H1 (cell line): ENCODE data around the gene TMEM243. TPM values are rescaled to one million over a fixed set of nuclear protein-coding genes. Genes with fewer than 3 reads are reported as not detected.
A peak's percentile ranks its signal among the peaks of the same experiment; 100 is the strongest.

Experiments used
- CTCF ChIA-PET: fragments of 300-600 bp; sonication (Branson Sonifier 250); formaldehyde crosslinking; loops from one replicate; lab custom pipeline; 2021; ENCODE audit not compliant: partially characterized antibody; lab: Charles Lee
- POLR2A ChIA-PET: fragments of 300-600 bp; sonication (Branson Sonifier 250); formaldehyde crosslinking; loops from one replicate; lab custom pipeline; 2021; ENCODE audit warnings: inconsistent platforms; ENCODE audit not compliant: partially characterized antibody; lab: Charles Lee
- DNase-seq, 2 experiments: peaks; one replicate each; pipeline versions ENCODE4 v3.0.0 to v3.0.0-alpha.2; 2010 to 2022; ENCODE audit warnings: low spot score in 2 of 2, low read depth in 1 of 2, mixed read lengths in 1 of 2
- FAIRE-seq: peaks from 2 replicates; lab custom pipeline; 2011; peaks lifted over from hg19 to GRCh38; lab: Jason Lieb, UNC
- H2AFZ ChIP-seq: 2 replicates; pipeline ENCODE4 v1.8.1; 2012; ENCODE audit warnings: low read length, inconsistent platforms
- H2AK5ac ChIP-seq: 2 replicates; pipeline ENCODE4 v1.6.1; 2013; ENCODE audit warnings: low read depth, low read length
- H2BK120ac ChIP-seq: replicated peaks from 2 replicates; pipeline ENCODE3; 2013; ENCODE audit warnings: low read depth, low read length, inconsistent platforms
- H2BK12ac ChIP-seq: 2 replicates; pipeline ENCODE4 v1.6.1; 2013; ENCODE audit warnings: low read depth, low read length
- H2BK15ac ChIP-seq: 2 replicates; pipeline ENCODE4 v1.6.1; 2013; ENCODE audit warnings: low read length
- H2BK20ac ChIP-seq: 2 replicates; pipeline ENCODE4 v1.6.1; 2013; ENCODE audit warnings: low read length
- H2BK5ac ChIP-seq: 2 replicates; pipeline ENCODE4 v1.6.1; 2013; ENCODE audit warnings: low read depth, low read length
- H3K14ac ChIP-seq: 2 replicates; pipeline ENCODE4 v1.6.1; 2013; ENCODE audit warnings: inconsistent platforms; ENCODE audit not compliant: insufficient read length
- H3K18ac ChIP-seq: 2 replicates; pipeline ENCODE4 v1.6.1; 2013; ENCODE audit warnings: low read length; ENCODE audit errors: extremely low read depth
- H3K23ac ChIP-seq: 2 replicates; pipeline ENCODE4 v1.6.1; 2013; ENCODE audit warnings: inconsistent platforms; ENCODE audit not compliant: insufficient read length
- H3K23me2 ChIP-seq: 2 replicates; pipeline ENCODE4 v1.6.1; 2013; ENCODE audit warnings: low read depth, low read length
- H3K27ac ChIP-seq: 2 replicates; pipeline ENCODE4 v1.6.1; 2011; ENCODE audit warnings: low read depth, low read length, inconsistent platforms
- H3K27me3 ChIP-seq, 4 experiments: replicated peaks in 1 of 4; 1 replicate in 1 of 4; 2 replicates in 3 of 4; pipeline versions ENCODE4 v1.6.1 to v1.8.1; 2011 to 2013; ENCODE audit warnings: low read length in 3 of 4, mild to moderate bottlenecking in 3 of 4, inconsistent platforms in 2 of 4, mixed read lengths in 2 of 4, moderate library complexity in 1 of 4; ENCODE audit not compliant: control insufficient read depth in 3 of 4, insufficient read depth in 3 of 4; ENCODE audit errors: extremely low read depth in 1 of 4
- H3K36me3 ChIP-seq, 4 experiments: 2 replicates each; pipeline versions ENCODE4 v1.6.1 to v1.8.1; 2011 to 2013; ENCODE audit warnings: mild to moderate bottlenecking in 4 of 4, low read length in 3 of 4, moderate library complexity in 2 of 4, control low read depth in 1 of 4, inconsistent platforms in 1 of 4; ENCODE audit not compliant: insufficient read depth in 4 of 4, control insufficient read depth in 2 of 4
- H3K4ac ChIP-seq: replicated peaks from 2 replicates; pipeline ENCODE3; 2013; ENCODE audit warnings: low read length, low read depth, mixed read lengths, inconsistent platforms; ENCODE audit not compliant: insufficient read length
- H3K4me1 ChIP-seq, 4 experiments: replicated peaks in 1 of 4; 1 replicate in 1 of 4; 2 replicates in 3 of 4; pipeline versions ENCODE4 v1.6.1 to v1.8.1; 2011 to 2013; ENCODE audit warnings: low read length in 3 of 4, inconsistent platforms in 2 of 4, mixed read lengths in 1 of 4; ENCODE audit not compliant: insufficient read depth in 4 of 4, control insufficient read depth in 3 of 4
- H3K4me2 ChIP-seq, 2 experiments: 2 replicates each; pipeline versions ENCODE4 v1.6.1 to v1.8.1; 2011 to 2013; ENCODE audit warnings: low read depth in 2 of 2, low read length in 2 of 2, control low read depth in 1 of 2, inconsistent platforms in 1 of 2, mild to moderate bottlenecking in 1 of 2; ENCODE audit not compliant: insufficient read depth in 1 of 2
- H3K4me3 ChIP-seq, 4 experiments: fragments of 200-600, 300-600 bp in 1 of 4; sonication (generic), shearing (Covaris generic), sonication (Bioruptor Twin) in 1 of 4; 2 replicates each; pipeline versions ENCODE4 v1.5.1 to v1.8.1; 2011 to 2016; ENCODE audit warnings: low read length in 4 of 4, low read depth in 3 of 4, control low read depth in 2 of 4, inconsistent platforms in 2 of 4, mild to moderate bottlenecking in 2 of 4, mixed read lengths in 1 of 4, moderate library complexity in 1 of 4; ENCODE audit not compliant: insufficient read depth in 2 of 4; ENCODE audit errors: extremely low read depth in 1 of 4
- H3K56ac ChIP-seq: replicated peaks from 2 replicates; pipeline ENCODE3; 2013; ENCODE audit warnings: low read depth, mild to moderate bottlenecking, mixed read lengths, low read length, inconsistent platforms; ENCODE audit not compliant: insufficient read length
- H3K79me1 ChIP-seq: 2 replicates; pipeline ENCODE4 v1.6.1; 2013; ENCODE audit warnings: low read depth, low read length, control low read depth
- H3K79me2 ChIP-seq, 2 experiments: 2 replicates each; pipeline versions ENCODE4 v1.6.1 to v1.8.1; 2012 to 2013; ENCODE audit warnings: low read length in 2 of 2, mild to moderate bottlenecking in 2 of 2, inconsistent platforms in 1 of 2; ENCODE audit not compliant: insufficient read depth in 2 of 2, control insufficient read depth in 1 of 2
- H3K9ac ChIP-seq, 4 experiments: replicated peaks in 1 of 4; 1 replicate in 1 of 4; 2 replicates in 3 of 4; pipeline versions ENCODE4 v1.6.1 to v1.8.1; 2011 to 2013; ENCODE audit warnings: low read depth in 3 of 4, low read length in 3 of 4, control low read depth in 2 of 4, mild to moderate bottlenecking in 2 of 4, moderate library complexity in 2 of 4, inconsistent platforms in 1 of 4; ENCODE audit errors: extremely low read depth in 1 of 4
- H3K9me3 ChIP-seq, 2 experiments: 2 replicates each; pipeline versions ENCODE4 v1.6.1 to v1.8.1; 2012 to 2013; ENCODE audit warnings: mild to moderate bottlenecking in 2 of 2, moderate library complexity in 2 of 2, control low read depth in 1 of 2, inconsistent platforms in 1 of 2, low read depth in 1 of 2, low read length in 1 of 2, mixed read lengths in 1 of 2; ENCODE audit not compliant: insufficient read depth in 2 of 2
- H4K20me1 ChIP-seq, 2 experiments: replicated peaks in 1 of 2; 2 replicates each; pipeline versions ENCODE3 to v1.8.1; 2011 to 2013; ENCODE audit warnings: inconsistent platforms in 2 of 2, low read length in 2 of 2, mild to moderate bottlenecking in 1 of 2; ENCODE audit not compliant: insufficient read depth in 2 of 2, control insufficient read depth in 1 of 2
- H4K5ac ChIP-seq: 2 replicates; pipeline ENCODE4 v1.6.1; 2013; ENCODE audit warnings: low read length, low read depth, mixed read lengths, inconsistent platforms; ENCODE audit not compliant: insufficient read length
- H4K8ac ChIP-seq: 2 replicates; pipeline ENCODE4 v1.8.0; 2013; ENCODE audit warnings: mild to moderate bottlenecking, moderate library complexity, low read length, inconsistent platforms; ENCODE audit not compliant: insufficient read depth; ENCODE audit errors: extremely low read depth
- H4K91ac ChIP-seq: replicated peaks from 2 replicates; pipeline ENCODE3; 2013; ENCODE audit warnings: low read length, mixed read lengths, inconsistent platforms; ENCODE audit not compliant: insufficient read length
- GTF2F1 ChIP-seq: IDR thresholded peaks from 2 replicates; pipeline ENCODE4 v1.6.1; 2012; ENCODE audit warnings: low read depth, low read length, improper control_type of control experiment, borderline replicate concordance
- RAD21 ChIP-seq, 2 experiments: IDR thresholded peaks in 1 of 2; conservative IDR thresholded peaks in 1 of 2; 2 replicates each; pipeline ENCODE4 v1.6.1; 2011; ENCODE audit warnings: low read depth in 2 of 2, low read length in 2 of 2, improper control_type of control experiment in 1 of 2, inconsistent platforms in 1 of 2, mild to moderate bottlenecking in 1 of 2, moderate library complexity in 1 of 2
- RNF2 ChIP-seq: fragments of 200-900, 300-1000 bp; sonication (generic); IDR thresholded peaks from 2 replicates; pipeline ENCODE4 v1.7.1; 2016; ENCODE audit warnings: borderline replicate concordance, low read depth, mild to moderate bottlenecking, antibody characterized with exemption, low read length; ENCODE audit not compliant: poor library complexity, severe bottlenecking; ENCODE audit errors: missing control alignments
- RXRA ChIP-seq: IDR thresholded peaks from 2 replicates; pipeline ENCODE4 v1.6.1; 2011; ENCODE audit warnings: low read depth, mild to moderate bottlenecking, low read length, moderate library complexity; ENCODE audit not compliant: insufficient read depth
- ZNF274 ChIP-seq: IDR thresholded peaks from 2 replicates; pipeline ENCODE4 v1.7.0; 2012; ENCODE audit warnings: low read length, borderline replicate concordance; ENCODE audit errors: extremely low read depth
- WGBS, 2 experiments: shearing (Covaris generic) in 1 of 2; methylation state at CpG; one replicate each; pipeline versions ENCODE4 v1.1.6 to v1.1.7; 2013 to 2015; ENCODE audit warnings: low lambda C conversion rate in 2 of 2, mixed read lengths in 2 of 2, inconsistent platforms in 1 of 2, low coverage in 1 of 2, missing lambda C conversion rate in 1 of 2; ENCODE audit not compliant: insufficient replicate concordance in 2 of 2, insufficient coverage in 1 of 2, insufficient read length in 1 of 2; ENCODE audit errors: extremely low coverage in 1 of 2, missing lambda C conversion rate in 1 of 2; 5-methylcytosine and 5-hydroxymethylcytosine counted together
- polyA plus RNA-seq, 7 experiments: library from polyadenylated mRNA; depleted of rRNA in 3 of 7; stranded (reverse) in 5 of 7; unstranded in 2 of 7; fragments of >200 nt in 5 of 7; fragments of 200-250 nt in 2 of 7; gene quantifications; 1 replicate in 5 of 7; 2 replicates in 1 of 7; 4 replicates in 1 of 7; pipeline versions ENCODE4 v1.2.1 to v1.2.3, GENCODE V29; 2011 to 2013; ENCODE audit warnings: missing spikeins in 2 of 7, mixed read lengths in 2 of 7
- total RNA-seq: library from RNA; stranded (reverse); fragmentation: NEBNext Ultra II Directional; extraction: Animal tissue kit (Norgen Biotek cat#: 25700); gene quantifications from 2 replicates; pipeline ENCODE4 v1.2.1, GENCODE V29; 2021
- TF ChIP-seq, protein P1 (sequence below), 3 experiments: IDR thresholded peaks; 1 replicate in 2 of 3; 2 replicates in 1 of 3; pipeline versions ENCODE4 v1.5.1 to v1.6.1; 2011; ENCODE audit warnings: low read length in 3 of 3, mild to moderate bottlenecking in 3 of 3, inconsistent platforms in 2 of 3, low read depth in 1 of 3, moderate library complexity in 1 of 3; ENCODE audit not compliant: insufficient read depth in 1 of 3; ENCODE audit errors: control extremely low read depth in 1 of 3

TMEM243 gene
- total and polyA plus RNA-seq, 2 of the 8 experiments (the other 6 are each of a cell fraction or from before 2014, with no cell fraction given): 23.7 to 27.6 TPM

GRCh38 chr7:87154569-87154968 is 65.0 kb downstream of the TMEM243 start:
- 57 to 100% methylated on average over 1 to 3 of the region's 3 CpGs for WGBS, 2 experiments
- Histone ChIP-seq H4K91ac (no peak overlapping the region), H3K79me2 (peaks cover 33 to 72% of the 10 kb centered on the region in 2 experiments; a peak in 3 of 4 replicates), H2BK12ac (no peak overlapping the region), H3K4me3 (peak overlapping the region; percentile 30 to 99 (median 78); a peak in 7 of 8 replicates), H3K4me2 (peak overlapping the region; percentile 73 to 78), H4K8ac (no peak overlapping the region), H3K14ac (no peak overlapping the region), H3K56ac (no peak overlapping the region), H4K20me1 (peaks cover 0 to 4% of the 10 kb centered on the region in 2 experiments), H2BK5ac (no peak overlapping the region), H3K9me3 (no peaks in the 10 kb centered on the region), H2BK20ac (no peak overlapping the region), H2AFZ (no peak overlapping the region), H3K18ac (no peak overlapping the region), H3K27ac (no peak overlapping the region), H3K23ac (no peak overlapping the region), H3K4me1 (peaks cover 0 to 3% (median 0%) of the 10 kb centered on the region in 4 experiments; a peak in 2 of 7 replicates), H4K5ac (no peak overlapping the region), H2AK5ac (no peak overlapping the region), H3K27me3 (no peaks in the 10 kb centered on the region), H3K79me1 (no peaks in the 10 kb centered on the region), H2BK15ac (no peak overlapping the region), H3K23me2 (0 out of 2 replicates have a peak, but pooled peaks cover 2% of the 10 kb centered on the region), H3K4ac (no peak overlapping the region), H3K36me3 (peaks cover 0 to 22% (median 0%) of the 10 kb centered on the region in 4 experiments; a peak in 1 of 8 replicates), H2BK120ac (no peak overlapping the region), H3K9ac (no peak overlapping the region; a peak in 1 of 7 replicates)
- no peak for FAIRE-seq
- no peak for DNase-seq
- TF ChIP-seq RAD21 (IDR thresholded peaks at IDR 0.05 in 1 of 2, conservative IDR thresholded peaks at IDR 0.05 in 1 of 2; ENCODE audit: low read depth in 2 of 2, low read length in 2 of 2) (no peak), ZNF274 (no peak), RXRA (no peak), GTF2F1 (no peak), RNF2 (no peak)
- TF ChIP-seq, protein P1, sequence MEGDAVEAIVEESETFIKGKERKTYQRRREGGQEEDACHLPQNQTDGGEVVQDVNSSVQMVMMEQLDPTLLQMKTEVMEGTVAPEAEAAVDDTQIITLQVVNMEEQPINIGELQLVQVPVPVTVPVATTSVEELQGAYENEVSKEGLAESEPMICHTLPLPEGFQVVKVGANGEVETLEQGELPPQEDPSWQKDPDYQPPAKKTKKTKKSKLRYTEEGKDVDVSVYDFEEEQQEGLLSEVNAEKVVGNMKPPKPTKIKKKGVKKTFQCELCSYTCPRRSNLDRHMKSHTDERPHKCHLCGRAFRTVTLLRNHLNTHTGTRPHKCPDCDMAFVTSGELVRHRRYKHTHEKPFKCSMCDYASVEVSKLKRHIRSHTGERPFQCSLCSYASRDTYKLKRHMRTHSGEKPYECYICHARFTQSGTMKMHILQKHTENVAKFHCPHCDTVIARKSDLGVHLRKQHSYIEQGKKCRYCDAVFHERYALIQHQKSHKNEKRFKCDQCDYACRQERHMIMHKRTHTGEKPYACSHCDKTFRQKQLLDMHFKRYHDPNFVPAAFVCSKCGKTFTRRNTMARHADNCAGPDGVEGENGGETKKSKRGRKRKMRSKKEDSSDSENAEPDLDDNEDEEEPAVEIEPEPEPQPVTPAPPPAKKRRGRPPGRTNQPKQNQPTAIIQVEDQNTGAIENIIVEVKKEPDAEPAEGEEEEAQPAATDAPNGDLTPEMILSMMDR (IDR thresholded peaks at IDR 0.05; ENCODE audit: control extremely low read depth in 1 of 3, insufficient read depth in 1 of 3, low read depth in 1 of 3, low read length in 3 of 3): no peak
- CTCF ChIA-PET: interaction anchor here (1.0 to 2.0 kb wide), 4 partner anchors 17 to 249 kb away, joined by 3 to 4 read pairs (median 4); partner anchors contain the start of gene ELAPOR2
- POLR2A ChIA-PET: interaction anchor here (1.5 to 4.3 kb wide), 5 partner anchors 11 to 116 kb away, joined by 3 to 40 read pairs (median 6); partner anchors contain the start of genes ELAPOR2 and TMEM243
